Fibroblast of skin of left quadriceps (primary cell): ENCODE data around the gene DTNB.
"Not testable (repeated sequence)": the region's sequence is repeated elsewhere in the genome, so short reads cannot be mapped to it uniquely, and the experiment has no call there.

Experiments
- DNase-seq, 2 experiments: peaks; one replicate each; pipeline ENCODE4 v3.0.0-alpha.2; 2013; ENCODE audit warnings: low read depth in 2 of 2

The DTNB gene

GRCh38 chr2:25546852-25547251 lies 126.5 kb downstream of the DTNB start:
- no peak for DNase-seq

DNA sequence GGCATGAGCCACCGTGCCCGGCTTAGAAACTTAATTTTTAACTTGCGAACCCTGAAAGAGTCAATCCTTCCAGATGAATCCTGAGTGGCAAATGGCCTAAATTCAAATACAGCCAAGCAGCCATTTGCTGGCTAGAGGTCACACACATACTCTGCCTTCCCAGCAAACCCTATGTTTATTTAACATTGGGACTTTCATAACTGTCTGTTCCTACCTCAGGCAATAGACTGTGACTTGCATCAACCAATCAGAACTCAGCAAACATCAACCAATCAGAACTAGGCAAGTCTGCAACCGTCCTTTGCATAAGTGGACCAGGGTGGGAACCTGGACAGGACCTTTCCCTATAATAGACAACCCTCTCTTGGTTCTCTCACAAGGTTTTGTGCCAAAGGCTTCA lies 127.5 kb downstream of the DTNB start:
- DNase-seq = no peak

- no peak for DNase-seq
Measured at GRCh38 chr2:25544445-25544844, 128.9 kb downstream of the DTNB start.

- no peak for DNase-seq
Measured at GRCh38 chr2:25543939-25544338, 129.4 kb downstream of the DTNB start.

DNA sequence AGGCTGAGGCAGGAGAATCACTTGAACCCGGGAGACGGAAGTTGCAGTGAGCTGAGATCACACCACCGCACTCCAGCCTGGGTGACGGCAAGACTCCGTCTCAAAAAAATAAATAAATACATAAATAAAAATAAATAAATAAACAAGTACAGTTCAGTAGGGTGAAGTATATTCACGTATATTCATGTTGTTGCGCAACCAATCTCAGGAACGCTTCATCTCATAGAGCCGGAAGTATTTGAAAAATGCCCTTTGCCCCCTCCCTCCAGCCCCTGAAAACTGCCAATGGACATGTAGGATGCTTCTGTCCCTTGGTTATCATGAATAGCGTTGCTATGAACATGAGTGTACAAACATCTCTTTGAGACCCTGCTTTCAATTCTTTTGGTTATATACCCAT lies 132.0 kb downstream of the DTNB start:
- no peak for DNase-seq

- DNase-seq = no peak
Measured at GRCh38 chr2:25539136-25539535, 134.2 kb downstream of the DTNB start.

GRCh38 chr2:25537526-25537925 lies 135.9 kb downstream of the DTNB start:
- DNase-seq = no peak

DNA sequence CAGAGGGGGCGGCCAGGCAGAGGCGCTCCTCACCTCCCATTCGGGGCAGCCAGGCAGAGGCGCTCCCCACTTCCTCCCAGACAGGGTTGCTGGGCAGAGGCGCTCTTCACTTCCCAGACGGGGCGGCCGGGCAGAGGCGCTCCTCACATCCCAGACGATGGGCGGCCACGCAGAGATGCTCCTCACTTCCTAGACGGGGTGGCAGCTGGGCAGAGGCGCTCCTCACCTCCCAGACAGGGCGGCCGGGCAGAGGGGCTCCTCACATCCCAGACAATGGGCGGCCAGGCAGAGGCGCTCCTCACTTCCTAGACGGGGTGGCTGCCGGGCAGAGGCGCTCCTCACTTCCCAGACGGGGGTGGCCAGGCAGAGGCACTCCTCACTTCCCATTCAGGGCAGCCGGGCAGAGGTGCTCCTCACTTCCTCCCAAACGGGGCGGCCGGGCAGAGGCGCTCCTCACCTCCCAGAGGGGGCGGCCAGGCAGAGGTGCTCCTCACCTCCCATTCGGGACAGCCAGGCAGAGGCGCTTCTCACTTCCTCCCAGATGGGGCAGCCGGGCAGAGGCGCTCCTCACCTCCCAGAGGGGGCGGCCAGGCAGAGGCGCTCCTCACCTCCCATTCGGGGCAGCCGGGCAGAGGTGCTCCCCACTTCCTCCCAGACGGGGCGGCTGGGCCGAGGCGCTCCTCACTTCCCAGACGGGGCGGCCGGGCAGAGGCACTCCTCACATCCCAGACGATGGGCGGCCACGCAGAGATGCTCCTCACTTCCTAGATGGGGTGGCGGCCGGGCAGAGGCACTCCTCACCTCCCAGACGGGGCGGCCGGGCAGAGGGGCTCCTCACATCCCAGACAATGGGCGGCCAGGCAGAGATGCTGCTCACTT lies 137.7 kb downstream of the DTNB start:
- DNase-seq = not testable (repeated sequence)

DNA sequence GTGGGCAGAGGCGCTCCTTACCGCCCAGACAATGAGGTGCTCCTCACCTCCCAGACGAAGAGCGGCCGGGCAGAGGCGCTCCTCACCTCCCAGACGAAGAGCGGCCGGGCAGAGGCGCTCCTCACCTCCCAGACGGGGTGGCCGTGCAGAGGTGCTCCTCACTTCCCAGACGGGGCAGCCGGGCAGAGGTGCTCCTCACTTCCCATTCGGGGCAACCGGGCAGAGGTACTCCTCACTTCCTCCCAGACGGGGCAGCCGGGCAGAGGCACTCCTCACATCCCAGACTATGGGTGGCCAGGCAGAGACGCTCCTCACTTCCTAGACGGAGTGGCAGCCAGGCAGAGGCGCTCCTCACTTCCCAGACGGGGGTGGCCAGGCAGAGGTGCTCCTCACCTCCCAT lies 138.4 kb downstream of the DTNB start:
- DNase-seq = not testable (repeated sequence)

DNA sequence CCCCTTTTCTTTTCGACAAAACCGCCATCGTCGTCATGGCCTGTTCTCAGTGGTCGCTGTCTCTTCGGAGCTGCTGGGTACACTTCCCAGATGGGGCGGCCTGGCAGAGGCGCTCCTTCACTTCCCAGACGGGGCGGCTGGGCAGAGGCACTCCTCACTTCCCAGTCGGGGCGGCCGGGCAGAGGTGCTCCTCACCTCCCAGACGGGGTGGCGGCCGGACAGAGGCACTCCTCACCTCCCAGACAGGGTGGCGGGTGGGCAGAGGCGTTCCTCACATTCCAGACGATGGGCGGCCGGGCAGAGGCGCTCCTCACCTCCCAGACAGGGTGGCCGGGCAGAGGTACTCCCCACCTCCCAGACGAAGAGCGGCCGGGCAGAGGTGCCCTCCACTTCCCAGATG lies 138.9 kb downstream of the DTNB start:
- no peak for DNase-seq

DNA sequence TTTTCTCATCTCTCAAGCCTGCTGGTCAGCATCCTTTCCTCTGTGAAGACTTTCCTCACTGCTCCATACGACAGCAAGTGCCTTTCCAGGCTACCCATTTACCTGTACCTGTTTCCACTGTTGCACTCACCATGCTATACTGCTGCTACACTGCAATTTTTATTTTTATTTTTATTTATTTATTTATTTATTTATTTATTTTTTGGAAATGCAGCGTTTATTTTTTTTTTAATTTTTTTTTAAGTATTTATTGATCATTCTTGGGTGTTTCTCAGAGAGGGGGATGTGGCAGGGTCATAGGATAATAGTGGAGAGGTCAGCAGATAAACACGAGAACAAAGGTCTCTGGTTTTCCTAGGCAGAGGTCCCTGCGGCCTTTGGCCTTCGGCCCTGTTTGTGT lies 139.6 kb downstream of the DTNB start:
- not testable (repeated sequence) for DNase-seq

- no peak for DNase-seq
Measured at GRCh38 chr2:25532521-25532920, 140.9 kb downstream of the DTNB start.

DNA sequence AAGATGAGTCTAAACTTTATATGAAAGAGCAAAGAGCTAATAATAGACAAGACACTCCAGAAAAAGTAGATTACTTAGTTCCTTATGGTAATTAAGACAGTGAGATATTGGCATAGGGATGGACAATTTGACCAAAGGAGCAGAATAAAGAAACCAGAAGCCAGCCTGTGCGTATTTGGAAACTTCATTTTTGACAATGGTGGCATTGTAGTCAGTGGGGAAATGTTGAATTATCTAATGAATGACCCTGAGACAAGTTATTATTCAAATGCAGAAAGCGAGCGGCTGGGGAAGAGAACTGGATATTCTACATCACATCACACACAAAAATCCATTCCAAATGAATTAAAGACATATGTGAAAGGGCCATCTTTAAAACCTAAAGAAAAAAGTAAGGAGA lies 144.3 kb downstream of the DTNB start:
- DNase-seq = no peak

DNA sequence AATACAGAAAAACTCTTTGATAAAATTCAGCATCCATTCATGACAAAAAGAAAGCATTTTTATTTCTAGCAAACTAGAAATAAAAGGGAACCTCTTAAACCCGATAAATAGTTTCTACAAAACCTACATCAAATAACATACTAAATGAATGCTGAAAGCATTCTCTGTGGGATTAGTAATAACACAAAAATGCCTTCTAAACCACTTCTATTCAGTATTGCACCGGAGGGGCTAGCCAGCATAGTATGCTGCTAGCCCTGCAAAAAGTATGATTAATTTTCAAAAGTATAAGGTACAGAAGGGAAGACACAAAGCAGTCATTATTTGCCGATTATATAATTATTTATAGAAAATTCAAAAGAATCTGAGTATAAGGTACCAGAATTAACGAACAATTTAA lies 145.2 kb downstream of the DTNB start:
- DNase-seq = peak; percentile 55 to 60

- no peak for DNase-seq
Measured at GRCh38 chr2:25524507-25524906, 148.9 kb downstream of the DTNB start.

DNA sequence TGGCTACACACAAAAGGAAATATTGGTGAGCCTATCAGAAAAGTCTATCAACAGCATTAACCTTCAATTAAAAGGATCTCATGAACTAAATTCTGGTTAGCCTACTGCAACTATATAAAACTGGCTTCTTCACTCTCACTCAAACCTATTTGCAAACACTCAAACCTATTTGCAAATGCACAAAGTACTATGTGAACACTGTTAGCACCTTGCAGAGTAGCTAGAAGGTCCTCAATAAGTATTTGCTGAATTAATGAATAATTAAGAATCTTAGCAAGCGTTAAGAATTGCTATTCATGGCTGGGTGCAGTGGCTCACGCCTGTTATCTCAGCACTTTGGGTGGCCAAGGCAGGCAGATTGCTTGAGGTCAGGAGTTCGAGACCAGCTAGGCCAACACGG lies 150.3 kb downstream of the DTNB start:
- DNase-seq = no peak

GRCh38 chr2:25521665-25522387 lies 151.6 kb downstream of the DTNB start:
- DNase-seq = peak; percentile 67

DNA sequence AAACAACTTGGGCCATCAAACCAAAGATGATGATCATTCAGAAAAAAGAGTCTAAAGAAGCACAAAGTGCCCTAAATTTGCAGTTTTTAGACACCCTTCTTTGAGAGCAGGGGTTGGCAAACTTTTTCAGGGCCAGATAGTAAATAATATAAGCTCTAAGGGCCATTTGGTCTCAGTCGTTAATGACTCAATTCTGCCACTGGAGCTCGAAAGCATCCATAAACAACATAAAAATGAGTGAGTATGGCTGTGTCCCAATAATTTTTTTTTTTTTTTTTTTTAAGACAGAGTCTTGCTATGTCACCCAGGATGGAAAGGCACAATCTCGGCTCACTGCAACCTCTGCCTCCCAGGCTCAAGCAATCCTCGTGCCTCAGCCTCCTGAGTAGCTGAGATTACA lies 152.3 kb downstream of the DTNB start:
- no peak for DNase-seq

DNA sequence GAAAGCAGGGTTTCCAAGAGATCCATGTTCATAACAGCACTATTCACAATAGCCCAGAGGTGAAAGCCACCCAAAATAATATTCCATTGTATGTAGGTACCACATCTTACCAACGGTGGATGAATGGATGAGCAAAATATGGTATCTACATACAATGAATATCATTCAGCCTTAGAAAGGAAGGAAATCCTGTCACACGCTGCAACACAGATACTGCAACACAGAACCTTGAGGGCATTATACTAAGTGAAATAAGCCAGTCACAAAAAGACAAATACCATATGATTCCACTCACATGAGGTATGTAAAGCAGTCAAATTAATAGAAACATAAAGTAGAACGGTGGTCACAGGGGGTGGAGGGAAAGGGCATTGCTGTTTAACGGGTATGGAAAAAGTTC lies 155.7 kb downstream of the DTNB start:
- DNase-seq = no peak

DNA sequence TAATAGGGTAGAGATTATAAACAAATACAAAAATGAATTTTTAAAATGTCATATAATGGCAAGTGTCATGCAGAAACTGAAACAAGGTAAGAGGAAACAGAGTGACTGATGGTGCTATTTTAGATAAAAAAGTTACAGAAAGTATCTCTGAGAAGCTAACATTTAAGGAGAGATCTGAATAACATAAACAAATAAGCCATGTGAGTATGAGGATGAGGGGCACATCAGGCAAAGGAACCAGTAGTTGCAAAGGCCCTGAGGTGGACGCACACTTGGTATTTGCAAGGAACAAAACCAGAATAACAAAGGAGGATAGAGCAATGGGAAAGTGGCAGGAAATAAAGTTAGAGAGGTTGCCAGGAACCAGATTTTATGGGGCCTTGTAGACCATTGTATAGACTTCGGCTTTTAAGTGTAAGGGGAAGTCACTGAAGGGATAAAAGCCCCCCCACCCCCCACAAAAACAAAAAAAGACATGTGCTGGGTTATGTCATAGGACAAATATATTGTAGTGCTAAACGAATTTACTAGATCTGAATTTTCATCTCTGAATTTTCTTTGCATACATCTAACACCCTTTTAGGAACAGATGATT lies 159.2 kb downstream of the DTNB start:
- DNase-seq = no peak

- DNase-seq = no peak
Measured at GRCh38 chr2:25512707-25513106, 160.7 kb downstream of the DTNB start.

- DNase-seq = no peak
Measured at GRCh38 chr2:25506226-25506625, 167.2 kb downstream of the DTNB start.

- DNase-seq = no peak
Measured at GRCh38 chr2:25505622-25506021, 167.8 kb downstream of the DTNB start.
